ENCODE results near the gene RNF224. TPM values are rescaled to one million over a fixed set of nuclear protein-coding genes. Genes with fewer than 3 reads are reported as not detected.

Gene RNF224
- total RNA-seq, 1 experiment from 2014 or later, result 0.16 TPM

GRCh38 chr9:137278061-137278701 is 50.9 kb downstream of the RNF224 start:
- Mint-ChIP-seq H3K27ac (ENCODE audit: low read depth, unreplicated experiment) (no peak overlapping the region), H3K4me1 (ENCODE audit: insufficient read depth, unreplicated experiment) (peaks cover 25% of the 10 kb centered on the region), H3K36me3 (ENCODE audit: insufficient read depth, unreplicated experiment) (peaks cover 12% of the 10 kb centered on the region), H3K9me3 (ENCODE audit: unreplicated experiment) (no peaks in the 10 kb centered on the region), H3K4me3 (ENCODE audit: unreplicated experiment) (peak overlapping the region; percentile 72), H3K27me3 (ENCODE audit: insufficient read depth, unreplicated experiment) (no peaks in the 10 kb centered on the region)
- no peak for DNase-seq (ENCODE audit: unreplicated experiment)
- TF ChIP-seq CTCF (IDR thresholded peaks at IDR 0.05; ENCODE audit: unreplicated experiment), result no peak
- TSS peak; percentile 55 for BruUV-seq (replicated peaks)
- ChIA-PET POLR2A (interaction anchor here (0.7 to 2.0 kb wide), 9 partner anchors 9 to 274 kb away, joined by 3 to 13 read pairs (median 5); partner anchors contain the start of genes MRPL41, NELFB, NSMF and SSNA1), CTCF (interaction anchor here (0.6 to 2.2 kb wide), 5 partner anchors 9 to 41 kb away, joined by 3 to 8 read pairs (median 4); partner anchors contain the start of gene NELFB)
- intact Hi-C loops (cut with micrococcal nuclease), result no loop called here

Other genes with a start within 250 kb of the RNF224 start
- gene PTGDS, start 250.0 kb upstream of the RNF224 start, total RNA-seq (2022), result 1.1 and 1.8 TPM in 2 replicates
- not detected in 2 replicates for gene LCNL1, start 244.5 kb upstream of the RNF224 start, total RNA-seq (2022)
- gene PAXX, start 235.1 kb upstream of the RNF224 start, total RNA-seq (2022), result 43.6 and 57.9 TPM in 2 replicates
- 1.2 and 4.2 TPM in 2 replicates for gene CLIC3, start 230.9 kb upstream of the RNF224 start, total RNA-seq (2022)
- 20.0 and 21.7 TPM in 2 replicates for gene ABCA2, start 199.3 kb upstream of the RNF224 start, total RNA-seq (2022)
- gene FUT7, start 195.4 kb upstream of the RNF224 start, total RNA-seq (2022), result 0.12 TPM in 1 of 2 replicates, not detected in the other
- 161 and 171 TPM in 2 replicates for gene NPDC1, start 181.3 kb upstream of the RNF224 start, total RNA-seq (2022)
- 13.4 and 31.5 TPM in 2 replicates for gene ENTPD2, start 173.4 kb upstream of the RNF224 start, total RNA-seq (2022)
- gene SAPCD2, start 156.9 kb upstream of the RNF224 start, total RNA-seq (2022), result 5.7 and 15.7 TPM in 2 replicates
- gene UAP1L1, start 150.0 kb upstream of the RNF224 start, total RNA-seq (2022), result 1.0 and 3.7 TPM in 2 replicates
- 46.5 and 49.1 TPM in 2 replicates for gene MAN1B1, start 140.5 kb upstream of the RNF224 start, total RNA-seq (2022)
- 139 and 157 TPM in 2 replicates for gene DPP7, start 112.8 kb upstream of the RNF224 start, total RNA-seq (2022)
- gene GRIN1, start 88.3 kb upstream of the RNF224 start, total RNA-seq (2022), result 0.61 and 1.4 TPM in 2 replicates
- not detected in 2 replicates for gene LRRC26, start 57.5 kb upstream of the RNF224 start, total RNA-seq (2022)
- not detected in 2 replicates for gene TMEM210, start 55.4 kb upstream of the RNF224 start, total RNA-seq (2022)
- 42.1 and 43.6 TPM in 2 replicates for gene ANAPC2, start 38.9 kb upstream of the RNF224 start, total RNA-seq (2022)
- gene SSNA1, start 38.8 kb upstream of the RNF224 start, total RNA-seq (2022), result 81.4 and 82.6 TPM in 2 replicates
- gene TPRN, start 26.8 kb upstream of the RNF224 start, total RNA-seq (2022), result 12.6 and 13.4 TPM in 2 replicates
- gene TMEM203, start 21.9 kb upstream of the RNF224 start, total RNA-seq (2022), result 31.4 and 35.6 TPM in 2 replicates
- gene NDOR1, start 21.8 kb upstream of the RNF224 start, total RNA-seq (2022), result 16.6 and 18.0 TPM in 2 replicates
- 2.5 and 3.1 TPM in 2 replicates for gene RNF208, start 5.3 kb upstream of the RNF224 start, total RNA-seq (2022)
- gene CYSRT1, start 2.3 kb upstream of the RNF224 start, total RNA-seq (2022), result 1.4 and 1.8 TPM in 2 replicates
- gene SLC34A3, start 3.4 kb downstream of the RNF224 start, total RNA-seq (2022), result not detected in 2 replicates
- 171 and 180 TPM in 2 replicates for gene TUBB4B, start 13.8 kb downstream of the RNF224 start, total RNA-seq (2022)
- not detected in 2 replicates for gene STPG3, start 23.8 kb downstream of the RNF224 start, total RNA-seq (2022)
- 38.0 and 40.5 TPM in 2 replicates for gene NELFB, start 27.8 kb downstream of the RNF224 start, total RNA-seq (2022)
- gene TOR4A, start 50.2 kb downstream of the RNF224 start, total RNA-seq (2022), result 20.6 and 21.9 TPM in 2 replicates
- gene NRARP, start 74.8 kb downstream of the RNF224 start, total RNA-seq (2022), result 1.4 and 2.2 TPM in 2 replicates
- gene EXD3, start 195.7 kb downstream of the RNF224 start, total RNA-seq (2022), result 17.1 and 23.9 TPM in 2 replicates
- 8.2 and 8.9 TPM in 2 replicates for gene NOXA1, start 195.9 kb downstream of the RNF224 start, total RNA-seq (2022)
- gene ENTPD8, start 213.9 kb downstream of the RNF224 start, total RNA-seq (2022), result not detected in 2 replicates
- 37.8 and 43.1 TPM in 2 replicates for gene NSMF, start 231.8 kb downstream of the RNF224 start, total RNA-seq (2022)